Activated T-cell treated with anti-CD3 and anti-CD28 coated beads, Interleukin-2, amount 50 U/mL, for 4 hours (primary cell): ENCODE measurements around the gene EPHB2. TPM values are rescaled to one million over a fixed set of nuclear protein-coding genes. Genes with fewer than 3 reads are reported as not detected.

Source experiments
- ATAC-seq, 2 donors: fragments of 200-7000 bp; cut with Tn5 transposase; one replicate each; pipeline ENCODE4 v1.10.0; 2021
- DNase-seq: peaks from one replicate; pipeline ENCODE4 v3.0.0-alpha.2; 2020
- H3K27me3 Mint-ChIP-seq: one replicate; pipeline ENCODE4 v1.8.0; 2021; ENCODE audit warnings: low read depth, mixed read lengths
- H3K36me3 Mint-ChIP-seq: one replicate; pipeline ENCODE4 v1.8.0; 2022; ENCODE audit warnings: mixed read lengths; ENCODE audit not compliant: insufficient read depth
- H3K4me1 Mint-ChIP-seq: one replicate; pipeline ENCODE4 v1.8.0; 2021; ENCODE audit warnings: low read depth, mixed read lengths
- H3K4me3 Mint-ChIP-seq: one replicate; pipeline ENCODE4 v1.8.0; 2021; ENCODE audit warnings: mild to moderate bottlenecking, moderate library complexity, mixed read lengths
- H3K9me3 Mint-ChIP-seq: one replicate; pipeline ENCODE4 v1.8.0; 2021; ENCODE audit warnings: mixed read lengths
- total RNA-seq, 3 donors: library from RNA; stranded (reverse); gene quantifications; one replicate each; pipeline ENCODE4 v1.2.1, GENCODE V29; 2021

Gene EPHB2
- total RNA-seq, 3 donors from 2014 or later: 0.15 to 0.68 (median 0.16) TPM

DNA sequence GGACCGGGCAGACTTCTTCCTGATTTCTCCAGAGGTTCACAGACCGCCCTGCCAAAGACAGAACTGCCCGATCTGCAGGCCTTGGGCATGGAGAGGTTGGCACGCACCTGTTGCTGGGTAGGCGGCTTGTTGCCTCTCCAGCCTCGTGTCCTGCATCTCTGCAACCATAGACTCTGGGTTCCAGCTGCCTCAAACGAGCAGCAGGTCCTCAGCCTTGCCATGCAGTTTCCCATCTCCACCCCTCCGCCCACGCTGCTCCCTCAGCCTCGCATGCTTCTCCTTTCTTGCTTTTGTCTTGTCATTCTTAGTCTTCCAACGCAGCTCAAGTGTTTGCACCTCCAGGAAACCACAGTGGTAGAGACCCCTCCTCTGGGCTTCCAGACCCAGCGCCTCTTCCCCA, 135.8 kb downstream of the EPHB2 start:
- H3K36me3 Mint-ChIP-seq: no peaks in the 10 kb centered on the region
- no peak for ATAC-seq
- H3K4me1 Mint-ChIP-seq: no peaks in the 10 kb centered on the region
- no peak for DNase-seq
- H3K4me3 Mint-ChIP-seq: no peak overlapping the region
- H3K9me3 Mint-ChIP-seq: no peaks in the 10 kb centered on the region
- H3K27me3 Mint-ChIP-seq: peaks cover 36% of the 10 kb centered on the region

DNA sequence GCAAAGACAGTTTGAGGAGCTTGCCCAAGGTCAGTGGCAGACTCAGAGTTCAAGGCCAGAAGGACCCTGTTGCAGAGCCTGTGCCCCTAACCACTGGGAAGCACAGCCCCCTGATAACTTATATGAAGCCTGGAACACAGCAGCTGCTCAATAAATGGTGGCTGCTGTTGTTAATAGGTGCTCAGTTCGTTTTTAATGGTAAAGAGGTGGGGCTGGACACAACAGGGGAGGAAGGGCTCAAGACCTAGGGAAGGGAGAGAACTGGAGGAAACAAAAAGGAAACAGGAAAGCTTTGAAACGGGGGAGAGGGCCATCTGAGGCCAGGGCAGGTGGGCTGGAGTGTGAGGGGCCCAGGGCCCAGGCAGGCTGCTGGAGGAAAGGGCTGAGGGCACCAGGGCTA, 136.6 kb downstream of the EPHB2 start:
- no peaks in the 10 kb centered on the region for H3K9me3 Mint-ChIP-seq
- no peak for DNase-seq
- H3K4me3 Mint-ChIP-seq: no peak overlapping the region
- no peaks in the 10 kb centered on the region for H3K36me3 Mint-ChIP-seq
- no peaks in the 10 kb centered on the region for H3K4me1 Mint-ChIP-seq
- no peak for ATAC-seq
- peaks cover 38% of the 10 kb centered on the region for H3K27me3 Mint-ChIP-seq

DNA sequence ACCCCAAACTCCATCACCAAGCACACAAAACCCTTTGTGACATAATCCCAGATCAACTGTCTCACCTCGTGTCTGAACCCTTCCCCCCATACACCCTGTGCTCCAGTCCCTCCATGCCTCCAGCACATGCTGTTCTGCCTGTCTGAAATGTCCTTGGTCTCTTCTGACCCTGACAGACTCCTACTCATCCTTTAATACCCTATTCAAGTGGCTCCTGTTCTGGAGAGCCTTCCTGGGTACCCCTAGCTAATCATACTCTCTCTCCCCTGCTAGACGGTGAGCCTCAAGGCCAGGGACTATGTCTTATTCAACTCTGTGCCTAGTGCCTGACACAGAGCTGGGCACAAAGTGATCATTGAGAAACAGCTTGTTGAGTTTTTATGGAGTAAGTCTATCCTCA, 137.1 kb downstream of the EPHB2 start:
- Mint-ChIP-seq H3K4me1 (no peaks in the 10 kb centered on the region), H3K27me3 (peaks cover 35% of the 10 kb centered on the region), H3K4me3 (no peak overlapping the region), H3K9me3 (no peaks in the 10 kb centered on the region), H3K36me3 (no peaks in the 10 kb centered on the region)
- DNase-seq (no peak), ATAC-seq (no peak)

DNA sequence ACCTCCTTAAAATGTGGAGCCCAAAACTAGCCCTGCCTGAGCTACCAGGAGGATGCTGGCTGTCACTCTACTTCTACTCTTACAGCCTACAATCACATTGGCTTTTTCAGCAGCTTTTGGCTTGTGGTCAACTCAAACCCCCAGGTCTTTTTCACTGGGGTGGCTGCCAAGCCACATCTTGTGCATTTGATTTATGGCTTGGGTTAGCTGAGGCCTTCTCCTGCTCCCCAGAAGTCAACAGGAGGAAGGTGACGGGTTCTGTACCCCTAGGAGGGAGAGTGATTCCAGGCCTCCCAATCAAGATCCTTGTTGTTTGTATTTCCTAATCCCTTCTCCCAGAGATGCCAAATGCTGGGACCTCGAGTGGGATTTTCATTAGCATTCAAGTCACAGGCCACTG, 137.8 kb downstream of the EPHB2 start:
- DNase-seq (no peak), ATAC-seq (no peak)
- Mint-ChIP-seq H3K4me3 (no peak overlapping the region), H3K36me3 (no peaks in the 10 kb centered on the region), H3K9me3 (no peaks in the 10 kb centered on the region), H3K4me1 (no peaks in the 10 kb centered on the region), H3K27me3 (peaks cover 30% of the 10 kb centered on the region)

DNA sequence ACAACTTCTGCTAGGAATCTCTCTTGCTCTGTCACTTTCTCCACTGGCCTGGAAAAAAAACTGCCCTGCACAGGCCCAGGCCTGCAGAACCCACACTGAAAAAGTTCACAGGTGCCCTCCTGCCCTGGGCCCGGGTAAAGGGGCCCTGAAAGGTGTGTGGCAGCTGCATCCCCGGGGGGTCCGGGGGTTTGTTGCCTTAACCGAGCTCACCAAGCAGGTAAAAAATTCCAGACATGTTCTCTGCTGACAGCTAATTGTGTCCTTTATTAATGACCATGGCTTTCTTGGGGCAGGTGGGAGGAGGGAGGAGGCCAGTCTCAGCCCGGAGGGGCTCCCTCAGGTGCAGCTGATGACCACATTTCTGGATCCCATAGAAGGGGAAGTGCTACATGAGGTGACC, 139.1 kb downstream of the EPHB2 start:
- Mint-ChIP-seq H3K36me3 (no peaks in the 10 kb centered on the region), H3K9me3 (no peaks in the 10 kb centered on the region), H3K4me1 (no peaks in the 10 kb centered on the region)

DNA sequence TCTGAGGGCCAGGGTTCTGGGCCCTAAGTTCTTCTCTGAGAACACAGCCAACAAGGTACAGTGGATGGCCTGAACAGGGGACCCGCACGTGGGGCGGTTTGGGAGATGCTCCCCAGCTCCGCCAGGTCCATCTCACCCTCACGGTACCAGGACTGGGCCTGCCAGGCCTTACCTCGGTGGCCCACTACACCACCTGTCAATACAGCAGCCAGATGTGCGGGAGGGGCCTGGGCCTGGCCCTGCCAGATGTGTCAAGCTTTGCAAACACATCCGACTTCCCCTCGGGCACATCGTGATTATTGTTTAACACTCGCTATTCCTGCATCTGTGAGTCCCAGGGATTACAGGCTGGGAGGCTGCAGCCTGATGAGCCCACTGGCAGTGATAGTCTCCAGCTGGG, 139.6 kb downstream of the EPHB2 start:
- Mint-ChIP-seq H3K9me3 (no peaks in the 10 kb centered on the region), H3K4me1 (no peaks in the 10 kb centered on the region), H3K36me3 (no peaks in the 10 kb centered on the region), H3K27me3 (peaks cover 21% of the 10 kb centered on the region), H3K4me3 (no peak overlapping the region)
- DNase-seq (no peak), ATAC-seq (no peak)

More for the DNA sequence above, 139.1 kb downstream of the EPHB2 start:
- Mint-ChIP-seq H3K4me3 (no peak overlapping the region), H3K27me3 (peaks cover 21% of the 10 kb centered on the region)
- ATAC-seq (no peak), DNase-seq (no peak)

DNA sequence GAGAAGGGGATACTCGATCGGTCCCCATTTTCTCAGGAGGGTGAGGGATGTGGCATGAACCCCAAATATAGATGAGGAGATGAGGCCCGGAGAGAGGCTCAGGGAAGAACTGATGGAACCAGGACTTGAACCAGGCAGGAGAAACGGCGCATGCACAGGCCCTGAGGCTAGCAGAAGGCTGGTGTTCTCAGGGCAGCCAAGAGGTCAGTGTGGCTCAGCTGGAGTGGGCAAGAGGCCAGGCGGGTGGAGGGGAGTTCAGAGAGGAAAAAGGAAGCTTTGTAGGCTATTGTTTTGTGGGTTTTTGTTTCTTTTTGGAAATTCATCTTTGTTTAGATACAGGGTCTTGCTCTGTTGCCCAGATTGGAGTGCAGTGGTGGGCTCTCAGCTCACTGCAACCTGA, 140.0 kb downstream of the EPHB2 start:
- Mint-ChIP-seq H3K36me3 (no peaks in the 10 kb centered on the region), H3K27me3 (peaks cover 21% of the 10 kb centered on the region), H3K4me1 (no peaks in the 10 kb centered on the region), H3K4me3 (no peak overlapping the region), H3K9me3 (no peaks in the 10 kb centered on the region)
- ATAC-seq (no peak), DNase-seq (no peak)

DNA sequence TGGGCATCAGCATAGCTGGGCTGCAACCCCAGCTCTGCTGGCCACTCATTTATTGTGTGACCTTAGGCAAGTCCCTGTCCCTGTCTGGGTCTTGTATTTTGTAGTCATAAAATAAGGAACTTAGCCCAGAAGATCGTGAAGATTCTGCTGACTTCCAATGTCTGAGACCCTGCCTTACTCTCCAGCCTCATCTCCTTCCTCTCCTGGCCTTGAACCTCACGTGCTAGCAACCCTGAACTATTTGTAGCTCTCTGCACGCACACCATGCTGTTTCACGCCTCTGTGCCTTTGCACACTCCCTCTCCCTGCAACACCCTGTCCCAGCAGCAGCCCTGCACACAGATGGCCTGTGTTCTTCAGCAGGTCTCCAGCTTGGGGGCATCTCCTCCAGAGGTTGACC, 140.9 kb downstream of the EPHB2 start:
- Mint-ChIP-seq H3K27me3 (peaks cover 21% of the 10 kb centered on the region), H3K4me3 (no peak overlapping the region)

DNA sequence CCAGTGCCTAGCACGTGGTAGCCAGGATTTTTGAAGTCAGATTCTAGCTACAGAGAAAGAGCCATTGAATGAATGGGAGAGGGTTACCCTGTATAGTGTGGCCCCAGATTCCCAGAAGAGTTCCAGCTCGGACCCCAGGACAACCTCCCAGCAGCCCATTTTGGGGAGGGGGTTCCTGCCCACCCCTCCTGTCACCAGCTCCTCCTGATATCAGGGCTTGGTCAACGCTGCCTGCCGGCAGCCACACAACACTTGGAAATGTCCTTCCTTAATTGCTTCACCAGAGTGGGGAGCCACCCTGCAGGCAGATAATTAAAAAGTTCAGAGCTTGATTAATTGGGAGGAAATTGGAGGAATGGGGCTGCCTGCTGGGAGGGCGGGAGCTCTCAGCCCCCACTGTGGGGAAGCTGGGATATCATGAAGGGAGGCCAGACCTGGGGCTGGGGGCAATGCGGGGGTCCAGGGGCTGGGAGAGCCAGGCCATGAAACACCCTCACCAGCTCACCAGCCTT, 141.6 kb downstream of the EPHB2 start:
- DNase-seq (no peak), ATAC-seq (no peak)
- no peaks in the 10 kb centered on the region for H3K36me3 Mint-ChIP-seq
- H3K4me1 Mint-ChIP-seq: no peaks in the 10 kb centered on the region
- H3K9me3 Mint-ChIP-seq: no peaks in the 10 kb centered on the region
- H3K27me3 Mint-ChIP-seq: peaks cover 19% of the 10 kb centered on the region
- no peak overlapping the region for H3K4me3 Mint-ChIP-seq

More for the DNA sequence above, 140.9 kb downstream of the EPHB2 start:
- Mint-ChIP-seq H3K4me1 (no peaks in the 10 kb centered on the region), H3K36me3 (no peaks in the 10 kb centered on the region), H3K9me3 (no peaks in the 10 kb centered on the region)
- DNase-seq (no peak), ATAC-seq (no peak)

DNA sequence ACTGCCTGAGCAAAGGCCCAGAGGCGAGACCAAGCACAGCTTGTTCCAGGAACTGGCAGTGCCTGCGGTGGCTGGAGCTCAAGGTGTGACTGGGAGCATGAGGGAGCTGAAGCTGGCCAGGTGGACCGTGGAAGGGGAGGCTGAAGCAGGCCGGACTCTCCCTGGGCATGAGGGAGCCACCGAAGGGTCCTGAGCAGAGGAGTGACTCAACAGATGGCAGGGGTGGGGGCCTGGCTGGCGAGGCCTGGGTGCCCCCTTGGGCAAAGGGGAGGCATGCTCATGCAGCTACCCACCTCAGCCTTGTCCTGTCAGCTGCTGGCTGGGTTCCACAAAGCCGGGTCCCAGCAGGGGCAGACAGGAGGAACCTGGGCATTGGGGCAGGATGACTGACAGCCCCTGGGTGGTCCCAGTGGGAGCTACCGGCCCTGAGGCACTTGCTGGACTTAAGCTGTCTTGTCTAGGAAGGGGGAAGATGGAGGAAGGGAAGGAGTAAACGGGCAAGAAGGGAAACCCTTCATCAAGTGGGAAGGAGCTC, 143.1 kb downstream of the EPHB2 start:
- H3K27me3 Mint-ChIP-seq: peaks cover 12% of the 10 kb centered on the region
- no peaks in the 10 kb centered on the region for H3K9me3 Mint-ChIP-seq
- DNase-seq (no peak), ATAC-seq (no peak)
- H3K4me3 Mint-ChIP-seq: no peak overlapping the region
- H3K4me1 Mint-ChIP-seq: no peaks in the 10 kb centered on the region
- no peaks in the 10 kb centered on the region for H3K36me3 Mint-ChIP-seq

DNA sequence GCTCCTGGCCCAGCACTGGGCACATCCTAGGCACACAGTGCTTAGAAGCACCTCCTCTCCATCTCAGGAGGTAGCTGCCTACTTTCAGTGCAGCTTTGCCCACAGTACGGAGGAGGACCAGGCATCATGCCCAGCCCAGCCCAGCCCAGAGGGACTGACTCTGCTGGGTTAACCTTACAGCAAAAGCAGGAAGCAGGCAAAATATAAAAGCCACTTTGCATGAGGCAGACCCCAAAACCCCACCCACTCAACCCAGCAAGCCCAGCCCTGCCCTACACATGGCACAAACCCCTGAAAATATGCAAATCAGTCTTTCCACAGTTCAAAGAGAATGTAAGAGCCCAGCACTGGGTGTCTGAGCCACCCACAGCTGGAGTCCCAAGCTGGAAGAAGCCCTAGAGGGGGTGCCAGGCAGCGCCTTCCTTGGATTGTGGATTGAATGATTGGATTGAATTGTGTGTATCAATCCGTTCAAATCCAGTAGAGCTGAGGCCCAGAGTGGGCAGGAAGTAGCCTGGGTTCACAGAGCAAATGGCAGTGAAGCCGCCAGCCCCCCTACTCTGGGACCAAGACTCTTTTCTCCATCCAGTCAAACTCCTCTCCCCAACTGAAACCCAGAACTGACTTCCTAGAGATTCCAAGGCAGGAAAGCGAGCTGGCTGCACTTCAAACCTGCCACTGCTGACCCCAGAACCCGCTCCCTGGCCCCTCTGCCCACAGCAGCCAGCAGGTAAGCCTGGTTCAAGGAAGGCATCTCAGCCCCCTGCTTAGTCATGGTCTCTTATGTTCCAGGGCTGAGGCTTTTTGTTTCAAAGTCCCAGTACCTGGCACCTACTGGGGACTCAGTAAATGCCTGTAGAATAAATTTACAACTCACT, 144.3 kb downstream of the EPHB2 start:
- H3K4me3 Mint-ChIP-seq: no peak overlapping the region
- H3K9me3 Mint-ChIP-seq: no peaks in the 10 kb centered on the region

DNA sequence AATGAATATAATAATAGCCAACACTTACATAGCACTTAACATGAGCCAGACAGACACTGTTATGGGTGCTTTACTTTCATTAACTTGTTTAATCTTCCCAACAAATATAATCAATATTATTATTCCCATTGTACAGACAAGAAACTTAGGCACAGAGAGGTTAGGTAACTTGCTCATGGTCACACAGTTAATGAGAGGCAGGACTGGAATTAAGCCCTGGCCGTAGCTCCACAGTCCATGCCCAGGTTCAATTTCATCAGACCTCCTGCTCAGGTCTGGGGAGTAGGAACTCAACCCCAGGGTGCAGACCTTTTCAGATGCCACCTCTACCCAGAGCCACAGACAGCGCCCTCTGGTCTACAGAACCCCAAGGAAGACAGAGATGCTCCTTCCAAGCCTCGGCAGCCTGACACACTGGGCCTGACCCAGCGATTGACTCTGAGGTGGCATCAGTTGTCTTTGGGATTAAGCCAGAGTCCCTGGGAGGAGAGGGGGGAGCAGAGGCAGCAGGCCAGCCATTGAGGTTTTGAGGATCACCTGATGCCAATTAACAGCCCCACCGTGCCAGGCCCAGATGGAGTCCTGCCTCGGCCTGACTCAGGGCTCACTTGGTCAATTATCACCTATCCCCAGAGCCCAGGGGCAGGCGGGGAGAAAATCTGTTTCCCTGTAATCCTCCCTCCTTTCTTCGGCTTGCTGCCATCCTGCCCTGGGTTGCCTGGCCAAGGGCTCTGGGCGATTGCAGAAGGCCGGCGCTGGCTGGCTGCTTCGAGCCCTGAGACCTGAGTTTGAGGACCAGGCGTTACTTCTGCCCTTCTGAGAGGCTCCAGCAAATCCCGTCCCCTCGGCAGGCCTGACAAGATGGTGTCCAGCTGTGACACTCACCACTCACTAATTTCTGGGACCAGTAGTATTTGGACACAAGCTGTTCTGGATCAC, 145.3 kb downstream of the EPHB2 start:
- Mint-ChIP-seq H3K9me3 (no peaks in the 10 kb centered on the region), H3K4me1 (no peaks in the 10 kb centered on the region), H3K4me3 (no peak overlapping the region), H3K27me3 (peaks cover 10% of the 10 kb centered on the region), H3K36me3 (no peaks in the 10 kb centered on the region)
- ATAC-seq: no peak
- no peak for DNase-seq

More for the DNA sequence above, 144.3 kb downstream of the EPHB2 start:
- no peak for DNase-seq
- H3K27me3 Mint-ChIP-seq: peaks cover 11% of the 10 kb centered on the region
- H3K36me3 Mint-ChIP-seq: no peaks in the 10 kb centered on the region
- no peaks in the 10 kb centered on the region for H3K4me1 Mint-ChIP-seq
- no peak for ATAC-seq

DNA sequence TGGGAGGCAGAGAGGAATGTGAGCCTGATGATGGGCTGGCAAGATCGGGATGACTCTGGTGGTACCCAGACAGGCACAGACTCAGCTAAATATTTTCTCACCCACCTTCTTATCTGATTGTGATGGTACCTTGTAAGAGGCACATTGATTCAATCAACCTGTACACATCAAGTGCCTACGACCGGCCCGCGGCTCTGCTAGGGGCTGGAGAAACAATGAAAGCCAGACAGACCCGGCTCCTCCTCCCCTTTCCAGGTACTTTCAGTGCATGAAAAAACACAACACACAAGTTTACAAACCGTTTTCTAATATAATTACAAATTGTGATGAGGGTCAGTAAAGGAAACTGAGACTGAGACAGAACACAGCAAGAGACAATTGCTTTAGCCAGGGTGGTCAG, 147.0 kb downstream of the EPHB2 start:
- Mint-ChIP-seq H3K4me3 (no peak overlapping the region), H3K4me1 (no peaks in the 10 kb centered on the region)

DNA sequence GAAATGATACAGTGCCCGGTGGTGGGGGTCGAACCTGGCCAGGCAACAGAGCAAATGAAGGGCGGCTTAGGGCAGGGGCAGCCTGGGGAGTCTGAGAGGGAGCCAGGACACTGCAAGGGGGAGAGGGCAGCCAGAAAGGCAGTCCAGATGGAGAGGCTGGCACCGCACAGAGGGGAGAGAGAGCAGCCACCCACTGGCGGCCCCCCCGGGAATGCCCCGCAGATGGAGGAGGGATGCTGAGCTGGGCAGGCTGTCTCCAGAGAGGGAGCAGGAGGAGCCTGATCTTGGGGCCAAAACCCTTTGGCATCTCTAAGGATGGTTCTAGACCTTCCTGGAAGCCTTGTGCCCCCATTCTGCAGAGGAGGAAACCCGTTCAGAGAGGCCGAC, 149.8 kb downstream of the EPHB2 start:
- DNase-seq (no peak), ATAC-seq (no peak)
- no peaks in the 10 kb centered on the region for H3K4me1 Mint-ChIP-seq
- no peaks in the 10 kb centered on the region for H3K9me3 Mint-ChIP-seq
- no peaks in the 10 kb centered on the region for H3K36me3 Mint-ChIP-seq
- H3K4me3 Mint-ChIP-seq: no peak overlapping the region
- H3K27me3 Mint-ChIP-seq: peaks cover 5% of the 10 kb centered on the region

More for the DNA sequence above, 147.0 kb downstream of the EPHB2 start:
- no peaks in the 10 kb centered on the region for H3K9me3 Mint-ChIP-seq
- ATAC-seq (no peak), DNase-seq (no peak)
- H3K27me3 Mint-ChIP-seq: no peaks in the 10 kb centered on the region
- H3K36me3 Mint-ChIP-seq: no peaks in the 10 kb centered on the region
